Effector memory CD8-positive, alpha-beta T cell (primary cell): ENCODE data around the gene CCDC92B.

Experiments used
- ATAC-seq: fragments of 150-1000 bp; cut with Tn5 transposase; replicated peaks from 2 replicates; pipeline ENCODE4 v1.10.0; 2021; ENCODE audit warnings: mild to moderate bottlenecking, moderate library complexity
- DNase-seq, 3 experiments: peaks; one replicate each; pipeline ENCODE4 v3.0.0; 2021
- H3K27ac Mint-ChIP-seq, 2 donors: one replicate each; pipeline ENCODE4 v1.8.0; 2022; ENCODE audit warnings: mild to moderate bottlenecking in 2 of 2, mixed read lengths in 2 of 2, moderate library complexity in 2 of 2
- H3K27me3 Mint-ChIP-seq, 2 donors: one replicate each; pipeline ENCODE4 v1.8.0; 2022; ENCODE audit warnings: mixed read lengths in 2 of 2
- H3K36me3 Mint-ChIP-seq: one replicate; pipeline ENCODE4 v1.8.0; 2022; ENCODE audit warnings: mild to moderate bottlenecking, moderate library complexity, mixed read lengths; ENCODE audit not compliant: insufficient read depth
- H3K4me1 Mint-ChIP-seq, 2 donors: one replicate each; pipeline ENCODE4 v1.8.0; 2022; ENCODE audit warnings: low read depth in 2 of 2, mixed read lengths in 2 of 2
- H3K4me3 Mint-ChIP-seq, 2 donors: one replicate each; pipeline ENCODE4 v1.8.0; 2022; ENCODE audit warnings: mild to moderate bottlenecking in 2 of 2, mixed read lengths in 2 of 2, moderate library complexity in 2 of 2
- H3K9me3 Mint-ChIP-seq, 2 donors: one replicate each; pipeline ENCODE4 v1.8.0; 2022; ENCODE audit warnings: mixed read lengths in 2 of 2
- total RNA-seq, 9 experiments: gene quantifications; one replicate each; lab custom pipeline; 2026; lab: John Stamatoyannopoulos, UW

Gene CCDC92B
- total RNA-seq = 0 to 0.20 (median 0.10) reads per million in 9 experiments

- peaks cover 49 to 82% of the 10 kb centered on the region in 2 donors for H3K27me3 Mint-ChIP-seq
- ATAC-seq (no peak), DNase-seq (no peak)
- peak within 1 kb of the TSS in 1 of 2 donors; percentile 29 for H3K4me3 Mint-ChIP-seq
- no peak within 1 kb of the TSS for H3K27ac Mint-ChIP-seq
- peaks cover 4% of the 10 kb centered on the region for H3K36me3 Mint-ChIP-seq
- H3K4me1 Mint-ChIP-seq = peaks cover 0 to 3% of the 10 kb centered on the region in 2 donors
- H3K9me3 Mint-ChIP-seq = no peaks in the 10 kb centered on the region
Observed at GRCh38 chr17:2749058-2749783, at the start of gene CCDC92B. TSS of gene CCDC92B (minus strand) at chr17:2749652. CDS start at chr17:2735145, 14,507 bp downstream.

- Mint-ChIP-seq H3K9me3 (no peaks in the 10 kb centered on the region), H3K36me3 (peaks cover 57% of the 10 kb centered on the region), H3K4me3 (peak overlapping the region; percentile 98 to 99), H3K27ac (peak overlapping the region; percentile 79 to 90), H3K27me3 (no peaks in the 10 kb centered on the region), H3K4me1 (peaks cover 79 to 83% of the 10 kb centered on the region in 2 donors)
- ATAC-seq (no peak), DNase-seq (no peak)
Observed at GRCh38 chr17:2798678-2799077, 49.2 kb upstream of the CCDC92B start.

GRCh38 chr17:2798188-2798587, 48.7 kb upstream of the CCDC92B start:
- peak overlapping the region in 1 of 2 donors; percentile 86 for H3K27ac Mint-ChIP-seq
- H3K27me3 Mint-ChIP-seq = no peaks in the 10 kb centered on the region
- peaks cover 79 to 85% of the 10 kb centered on the region in 2 donors for H3K4me1 Mint-ChIP-seq
- no peaks in the 10 kb centered on the region for H3K9me3 Mint-ChIP-seq
- DNase-seq = no peak
- ATAC-seq = no peak
- H3K36me3 Mint-ChIP-seq = peaks cover 57% of the 10 kb centered on the region
- H3K4me3 Mint-ChIP-seq = peak overlapping the region; percentile 98 to 99

DNA sequence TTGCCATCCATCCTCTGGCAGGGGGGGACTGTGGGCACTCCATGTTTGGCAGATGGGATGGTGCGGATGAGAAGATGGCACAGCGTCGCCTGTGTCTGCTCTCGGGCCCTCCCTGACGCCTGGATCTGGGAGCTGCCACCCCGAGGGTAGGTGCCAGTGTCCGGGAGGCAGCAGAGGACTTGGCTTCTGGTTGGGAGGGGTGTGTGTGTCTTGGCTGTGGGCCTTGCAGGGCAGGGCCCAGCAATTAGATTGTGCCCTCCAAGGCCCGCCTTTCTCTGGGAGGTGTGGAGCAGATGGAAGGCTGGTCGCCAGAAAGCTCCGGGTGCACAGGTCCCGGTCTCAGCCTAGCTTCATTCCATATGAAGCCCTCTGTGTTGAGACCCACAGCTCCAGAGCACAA, 48.2 kb upstream of the CCDC92B start:
- Mint-ChIP-seq H3K4me3 (peak overlapping the region; percentile 98 to 99), H3K27me3 (no peaks in the 10 kb centered on the region), H3K27ac (peak overlapping the region; percentile 86 to 90), H3K9me3 (no peaks in the 10 kb centered on the region), H3K36me3 (peaks cover 62% of the 10 kb centered on the region), H3K4me1 (peaks cover 79 to 85% of the 10 kb centered on the region in 2 donors)
- ATAC-seq (no peak), DNase-seq (no peak)

GRCh38 chr17:2797226-2797625, 47.8 kb upstream of the CCDC92B start:
- DNase-seq (no peak), ATAC-seq (no peak)
- peak overlapping the region; percentile 86 to 90 for H3K27ac Mint-ChIP-seq
- no peaks in the 10 kb centered on the region for H3K9me3 Mint-ChIP-seq
- H3K4me1 Mint-ChIP-seq = peaks cover 81 to 85% of the 10 kb centered on the region in 2 donors
- H3K36me3 Mint-ChIP-seq = peaks cover 63% of the 10 kb centered on the region
- no peaks in the 10 kb centered on the region for H3K27me3 Mint-ChIP-seq
- H3K4me3 Mint-ChIP-seq = peak overlapping the region; percentile 98 to 99

DNA sequence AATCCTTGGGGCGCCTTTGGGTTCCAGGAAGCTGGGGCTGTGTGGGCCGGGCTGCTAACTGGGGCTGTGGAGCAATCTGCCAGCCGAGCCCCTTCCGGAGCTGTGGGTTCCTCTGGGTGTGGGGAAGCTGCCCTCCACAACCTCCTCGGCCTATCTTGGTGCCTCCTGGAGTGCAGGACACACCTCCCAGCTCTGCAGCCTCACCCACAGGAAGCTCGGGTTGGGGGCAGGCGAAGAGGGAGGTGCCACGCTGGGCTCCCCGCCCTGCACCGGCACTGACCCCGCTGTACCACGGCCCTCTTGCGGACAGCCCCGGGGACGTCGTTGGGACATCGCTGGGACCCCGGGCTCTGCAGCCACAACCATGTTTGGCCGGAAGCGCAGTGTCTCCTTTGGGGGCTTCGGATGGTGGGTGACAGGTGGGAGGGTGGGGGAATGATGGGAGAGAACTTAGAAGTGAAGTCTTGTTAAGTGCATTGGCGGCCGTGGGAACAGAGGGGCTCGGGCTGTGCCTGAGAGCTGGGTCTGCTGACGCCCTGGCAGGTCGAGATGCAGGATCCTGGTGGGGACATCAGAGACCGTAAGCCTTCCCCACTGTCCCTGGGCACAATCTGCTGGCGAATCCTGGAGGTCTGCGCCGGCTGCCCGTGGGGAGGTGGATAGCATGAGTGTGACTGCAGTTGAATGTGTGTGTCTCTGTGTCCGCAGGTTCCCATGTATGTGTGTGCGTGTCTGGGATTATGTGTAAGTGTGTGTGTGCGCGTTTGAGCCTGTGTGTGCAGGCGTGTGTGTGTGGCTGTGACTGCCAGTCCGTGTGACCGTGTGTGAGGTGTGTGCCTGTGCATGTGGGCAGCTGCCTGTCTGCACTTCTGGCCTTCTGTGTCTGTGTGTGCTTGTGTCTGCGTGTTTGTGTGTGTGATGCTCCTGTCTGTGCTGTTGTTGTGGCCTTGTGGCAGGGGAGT, 47.0 kb upstream of the CCDC92B start, which contains the start of gene RAP1GAP2:
Gene RAP1GAP2, plus strand, starts transcription at position 275 of the 962 bp plus-strand sequence. Its CDS starts 90 bp downstream, at position 365.
- H3K4me3 Mint-ChIP-seq = peak within 1 kb of the TSS; percentile 98 to 99
- no peaks in the 10 kb centered on the region for H3K27me3 Mint-ChIP-seq
- DNase-seq = peak; percentile 75 to 81 (median 81)
- peak; percentile 78 for ATAC-seq
- peaks cover 84% of the 10 kb centered on the region in 2 donors for H3K4me1 Mint-ChIP-seq
- H3K27ac Mint-ChIP-seq = peak within 1 kb of the TSS; percentile 86 to 90
- H3K36me3 Mint-ChIP-seq = peaks cover 59% of the 10 kb centered on the region
- H3K9me3 Mint-ChIP-seq = no peaks in the 10 kb centered on the region

GRCh38 chr17:2795441-2796163, 46.1 kb upstream of the CCDC92B start:
- Mint-ChIP-seq H3K36me3 (peaks cover 51% of the 10 kb centered on the region), H3K4me3 (peak overlapping the region; percentile 98 to 99), H3K9me3 (no peaks in the 10 kb centered on the region), H3K27me3 (no peaks in the 10 kb centered on the region), H3K4me1 (peaks cover 86 to 87% of the 10 kb centered on the region in 2 donors), H3K27ac (peak overlapping the region; percentile 86 to 90)
- no peak for DNase-seq
- no peak for ATAC-seq

- peaks cover 45% of the 10 kb centered on the region for H3K36me3 Mint-ChIP-seq
- peak overlapping the region; percentile 41 to 90 for H3K27ac Mint-ChIP-seq
- no peaks in the 10 kb centered on the region for H3K27me3 Mint-ChIP-seq
- no peaks in the 10 kb centered on the region for H3K9me3 Mint-ChIP-seq
- ATAC-seq (no peak), DNase-seq (no peak)
- H3K4me3 Mint-ChIP-seq = peak overlapping the region; percentile 98 to 99
- H3K4me1 Mint-ChIP-seq = peaks cover 75 to 85% of the 10 kb centered on the region in 2 donors
Observed at GRCh38 chr17:2794111-2794803, 44.8 kb upstream of the CCDC92B start.

GRCh38 chr17:2792366-2793169, 43.1 kb upstream of the CCDC92B start:
- ATAC-seq (peak; percentile 69), DNase-seq (peak; percentile 84 to 93 (median 86))
- H3K4me1 Mint-ChIP-seq = peaks cover 59 to 69% of the 10 kb centered on the region in 2 donors
- peak overlapping the region; percentile 90 to 92 for H3K27ac Mint-ChIP-seq
- H3K36me3 Mint-ChIP-seq = peaks cover 44% of the 10 kb centered on the region
- H3K4me3 Mint-ChIP-seq = peak overlapping the region; percentile 98 to 99
- H3K9me3 Mint-ChIP-seq = no peaks in the 10 kb centered on the region
- no peaks in the 10 kb centered on the region for H3K27me3 Mint-ChIP-seq

- no peak for DNase-seq
- peaks cover 20% of the 10 kb centered on the region for H3K36me3 Mint-ChIP-seq
- no peak overlapping the region for H3K27ac Mint-ChIP-seq
- H3K4me1 Mint-ChIP-seq = peaks cover 33 to 46% of the 10 kb centered on the region in 2 donors
- no peaks in the 10 kb centered on the region for H3K27me3 Mint-ChIP-seq
- no peaks in the 10 kb centered on the region for H3K9me3 Mint-ChIP-seq
- no peak for ATAC-seq
- H3K4me3 Mint-ChIP-seq = no peak overlapping the region
Observed at GRCh38 chr17:2789700-2790099, 40.2 kb upstream of the CCDC92B start.

DNA sequence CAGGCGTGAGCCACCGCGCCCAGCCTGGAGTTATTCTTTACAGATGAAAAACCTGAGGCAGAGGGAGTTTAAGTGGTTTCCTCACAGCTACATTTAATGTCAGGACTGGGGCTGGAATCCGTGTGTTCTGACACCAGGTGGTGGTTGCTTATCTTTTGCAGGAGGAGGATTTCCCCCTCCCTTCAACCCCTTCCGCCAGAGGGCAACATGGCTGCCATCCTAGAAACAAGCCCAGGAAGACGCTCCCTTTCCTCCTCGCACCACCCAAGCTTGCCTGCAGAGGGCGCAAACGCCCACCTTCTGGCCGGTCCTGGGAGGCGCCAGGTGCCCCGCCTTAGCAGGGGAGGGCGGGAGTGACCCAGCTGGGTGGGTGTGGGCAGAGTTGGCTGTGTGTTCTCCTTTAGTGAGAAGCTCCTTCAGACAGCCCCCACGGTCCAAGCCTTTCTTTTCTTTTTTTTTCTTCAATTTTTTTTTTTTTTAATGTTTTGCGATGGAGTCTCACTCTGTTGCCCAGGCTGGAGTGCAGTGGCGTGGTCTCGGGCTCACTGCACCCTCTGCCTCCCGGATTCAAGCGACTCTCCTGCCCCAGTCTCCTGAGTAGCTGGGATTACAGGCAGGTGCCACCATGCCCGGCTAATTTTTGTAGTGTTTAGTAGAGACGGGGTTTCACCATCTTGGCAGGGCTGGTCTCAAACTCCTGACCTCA, 36.9 kb upstream of the CCDC92B start:
- no peak overlapping the region for H3K27ac Mint-ChIP-seq
- H3K4me3 Mint-ChIP-seq = peak overlapping the region in 1 of 2 donors; percentile 37

More for the DNA sequence above, 36.9 kb upstream of the CCDC92B start:
- Mint-ChIP-seq H3K9me3 (no peaks in the 10 kb centered on the region), H3K36me3 (no peaks in the 10 kb centered on the region), H3K4me1 (peaks cover 2 to 14% of the 10 kb centered on the region in 2 donors), H3K27me3 (no peaks in the 10 kb centered on the region)
- peak; percentile 98 for ATAC-seq
- peak; percentile 90 to 95 (median 92) for DNase-seq
